ENCODE data around the gene ZNF134. TPM values are rescaled to one million over a fixed set of nuclear protein-coding genes. Genes with fewer than 3 reads are reported as not detected.

The ZNF134 gene
- total RNA-seq, 2 experiments from 2014 or later: 24.6 to 25.7 TPM

- intact Hi-C loops (cut with DNase I, micrococcal nuclease): no loop called here
- Mint-ChIP-seq H3K4me3 (no peak overlapping the region), H3K27me3 (no peaks in the 10 kb centered on the region), H3K9me3 (peaks cover 29% of the 10 kb centered on the region), H3K27ac (no peak overlapping the region), H3K36me3 (ENCODE audit: low read depth) (peaks cover 88% of the 10 kb centered on the region), H3K4me1 (ENCODE audit: low read depth) (no peaks in the 10 kb centered on the region)
- Histone ChIP-seq H3K27me3 (ENCODE audit: control insufficient read depth in 1 of 2, insufficient read depth in 2 of 2, low read length in 2 of 2) (no peaks in the 10 kb centered on the region), H3K27ac (ENCODE audit: low read depth in 1 of 2, low read length in 2 of 2) (no peak overlapping the region), H3K36me3 (ENCODE audit: insufficient read depth, low read length) (peaks cover 38% of the 10 kb centered on the region), H3K4me1 (ENCODE audit: insufficient read depth, low read length) (no peaks in the 10 kb centered on the region), H3K4me3 (ENCODE audit: low read length) (no peak overlapping the region), H3K9me3 (ENCODE audit: control insufficient read depth in 1 of 2, insufficient read depth in 1 of 2, low read length in 2 of 2) (peaks cover 27 to 62% of the 10 kb centered on the region in 2 experiments)
- ATAC-seq (ENCODE audit: poor library complexity) (no peak), DNase-seq (no peak)
- ChIA-PET CTCF (no interaction called here), POLR2A (interaction anchor here (0.7 kb wide), 1 partner anchor 421 kb away, joined by 3 read pairs; no protein-coding TSS in a partner anchor)
- TF ChIP-seq, protein P1, sequence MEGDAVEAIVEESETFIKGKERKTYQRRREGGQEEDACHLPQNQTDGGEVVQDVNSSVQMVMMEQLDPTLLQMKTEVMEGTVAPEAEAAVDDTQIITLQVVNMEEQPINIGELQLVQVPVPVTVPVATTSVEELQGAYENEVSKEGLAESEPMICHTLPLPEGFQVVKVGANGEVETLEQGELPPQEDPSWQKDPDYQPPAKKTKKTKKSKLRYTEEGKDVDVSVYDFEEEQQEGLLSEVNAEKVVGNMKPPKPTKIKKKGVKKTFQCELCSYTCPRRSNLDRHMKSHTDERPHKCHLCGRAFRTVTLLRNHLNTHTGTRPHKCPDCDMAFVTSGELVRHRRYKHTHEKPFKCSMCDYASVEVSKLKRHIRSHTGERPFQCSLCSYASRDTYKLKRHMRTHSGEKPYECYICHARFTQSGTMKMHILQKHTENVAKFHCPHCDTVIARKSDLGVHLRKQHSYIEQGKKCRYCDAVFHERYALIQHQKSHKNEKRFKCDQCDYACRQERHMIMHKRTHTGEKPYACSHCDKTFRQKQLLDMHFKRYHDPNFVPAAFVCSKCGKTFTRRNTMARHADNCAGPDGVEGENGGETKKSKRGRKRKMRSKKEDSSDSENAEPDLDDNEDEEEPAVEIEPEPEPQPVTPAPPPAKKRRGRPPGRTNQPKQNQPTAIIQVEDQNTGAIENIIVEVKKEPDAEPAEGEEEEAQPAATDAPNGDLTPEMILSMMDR (IDR thresholded peaks at IDR 0.05): no peak
Measured at GRCh38 chr19:57643734-57644133, 29.7 kb downstream of the ZNF134 start.

- H3K27ac ChIP-seq (ENCODE audit: low read depth in 1 of 2, low read length in 2 of 2): no peak overlapping the region
- H3K36me3 ChIP-seq (ENCODE audit: insufficient read depth, low read length): no peaks in the 10 kb centered on the region
- H3K4me3 ChIP-seq (ENCODE audit: low read length): no peak overlapping the region
- H3K36me3 Mint-ChIP-seq (ENCODE audit: low read depth): peaks cover 66% of the 10 kb centered on the region
- H3K27me3 Mint-ChIP-seq: peaks cover 13% of the 10 kb centered on the region
- H3K9me3 ChIP-seq (ENCODE audit: control insufficient read depth in 1 of 2, insufficient read depth in 1 of 2, low read length in 2 of 2): peaks cover 27 to 49% of the 10 kb centered on the region in 2 experiments
- peaks cover 6% of the 10 kb centered on the region for H3K4me1 Mint-ChIP-seq (ENCODE audit: low read depth)
- TF ChIP-seq, protein P1 (IDR thresholded peaks at IDR 0.05): no peak
- H3K4me3 Mint-ChIP-seq: no peak overlapping the region
- no peak for DNase-seq
- ATAC-seq (ENCODE audit: poor library complexity): no peak
- H3K4me1 ChIP-seq (ENCODE audit: insufficient read depth, low read length): no peaks in the 10 kb centered on the region
- H3K27ac Mint-ChIP-seq: no peak overlapping the region
- CTCF ChIA-PET: no interaction called here
- H3K27me3 ChIP-seq (ENCODE audit: control insufficient read depth in 1 of 2, insufficient read depth in 2 of 2, low read length in 2 of 2): no peaks in the 10 kb centered on the region
- peaks cover 30% of the 10 kb centered on the region for H3K9me3 Mint-ChIP-seq
- POLR2A ChIA-PET: interaction anchor here (0.9 kb wide), 1 partner anchor 16 kb away, joined by 3 read pairs; no protein-coding TSS in a partner anchor
- intact Hi-C loops (cut with DNase I, micrococcal nuclease): no loop called here
Measured at GRCh38 chr19:57648331-57649003, 34.4 kb downstream of the ZNF134 start.

DNA sequence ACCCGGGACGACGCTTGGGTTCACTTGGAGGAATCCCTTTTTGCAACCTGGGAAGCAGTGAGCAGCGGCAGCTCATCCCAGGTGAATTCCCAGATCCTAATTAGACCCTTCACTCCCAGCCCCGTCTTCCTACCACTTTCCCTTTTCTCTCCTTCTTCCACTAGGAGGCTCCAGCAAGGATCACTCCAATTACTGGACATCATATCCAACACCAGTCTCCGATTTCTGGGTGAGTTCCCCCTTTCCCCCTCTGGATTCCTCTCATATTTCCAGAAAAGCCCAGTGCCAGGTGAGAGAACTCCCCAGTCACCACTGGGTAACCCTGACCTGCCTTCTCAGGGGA is 37.6 kb downstream of the ZNF134 start:
- ATAC-seq (ENCODE audit: poor library complexity) (no peak), DNase-seq (no peak)
- H3K9me3 Mint-ChIP-seq: peaks cover 44% of the 10 kb centered on the region
- H3K4me1 ChIP-seq (ENCODE audit: insufficient read depth, low read length): no peaks in the 10 kb centered on the region
- no peak overlapping the region for H3K4me3 Mint-ChIP-seq
- H3K27me3 Mint-ChIP-seq: peaks cover 40% of the 10 kb centered on the region
- H3K27me3 ChIP-seq (ENCODE audit: control insufficient read depth in 1 of 2, insufficient read depth in 2 of 2, low read length in 2 of 2): peaks cover 0 to 3% of the 10 kb centered on the region in 2 experiments
- peaks cover 28 to 36% of the 10 kb centered on the region in 2 experiments for H3K9me3 ChIP-seq (ENCODE audit: control insufficient read depth in 1 of 2, insufficient read depth in 1 of 2, low read length in 2 of 2)
- intact Hi-C loops (cut with DNase I, micrococcal nuclease): no loop called here
- peaks cover 6% of the 10 kb centered on the region for H3K4me1 Mint-ChIP-seq (ENCODE audit: low read depth)
- H3K27ac Mint-ChIP-seq: no peak overlapping the region
- H3K4me3 ChIP-seq (ENCODE audit: low read length): no peak overlapping the region
- H3K36me3 ChIP-seq (ENCODE audit: insufficient read depth, low read length): no peaks in the 10 kb centered on the region
- CTCF ChIA-PET: no interaction called here
- TF ChIP-seq, protein P1 (IDR thresholded peaks at IDR 0.05): no peak
- H3K27ac ChIP-seq (ENCODE audit: low read depth in 1 of 2, low read length in 2 of 2): no peak overlapping the region
- peaks cover 67% of the 10 kb centered on the region for H3K36me3 Mint-ChIP-seq (ENCODE audit: low read depth)
- POLR2A ChIA-PET: no interaction called here
